Spleen (tissue), 7 donors: ENCODE results near the gene MYH10.

Experiments
- POLR2A ChIP-seq, 3 donors: fragments of 450-650 bp; IDR thresholded peaks; one replicate each; pipeline ENCODE4 v1.5.1; 2017; ENCODE audit warnings: antibody characterized with exemption in 3 of 3, mild to moderate bottlenecking in 1 of 3
- TF ChIP-seq, protein P1 (sequence below), 11 experiments: fragments of 200-600 bp in 7 of 11; fragments of 450-650 bp in 4 of 11; sonication (generic) in 4 of 11; IDR thresholded peaks in 8 of 11; conservative IDR thresholded peaks in 3 of 11; 1 replicate in 7 of 11; 2 replicates in 4 of 11; pipeline versions ENCODE4 v1.4.0 to v1.8.0; 2016 to 2021; ENCODE audit warnings: antibody characterized with exemption in 11 of 11, inconsistent platforms in 4 of 11, mild to moderate bottlenecking in 1 of 11
- donor health status: DM: no; HTN: no; CAD: no; lungs with moderate emphysema.
- donor health status: DM: no; HTN: no; CAD: no.
- donor health status: DM: no; HTN: no; CAD: no.

DNA sequence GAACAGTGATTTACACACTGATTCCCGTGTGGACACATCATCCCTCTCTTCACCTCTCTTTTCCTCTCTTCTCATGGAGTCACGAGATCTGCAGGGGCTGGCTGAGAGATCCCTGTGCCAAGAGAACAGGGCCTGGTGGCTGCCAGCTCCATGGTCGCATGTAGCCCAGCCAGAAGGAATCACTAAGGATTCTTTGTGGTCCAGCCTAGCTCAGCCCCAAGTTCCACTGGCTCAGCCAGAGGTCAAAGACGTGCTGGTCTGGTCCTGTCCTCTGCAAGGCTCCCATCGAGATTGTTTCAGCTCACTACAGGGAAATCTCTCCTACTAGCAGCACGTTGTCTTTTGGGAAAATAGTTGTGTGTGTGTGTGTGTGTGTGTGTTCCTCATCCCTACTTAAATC, 128.4 kb downstream of the MYH10 start:
- TF ChIP-seq, protein P1, sequence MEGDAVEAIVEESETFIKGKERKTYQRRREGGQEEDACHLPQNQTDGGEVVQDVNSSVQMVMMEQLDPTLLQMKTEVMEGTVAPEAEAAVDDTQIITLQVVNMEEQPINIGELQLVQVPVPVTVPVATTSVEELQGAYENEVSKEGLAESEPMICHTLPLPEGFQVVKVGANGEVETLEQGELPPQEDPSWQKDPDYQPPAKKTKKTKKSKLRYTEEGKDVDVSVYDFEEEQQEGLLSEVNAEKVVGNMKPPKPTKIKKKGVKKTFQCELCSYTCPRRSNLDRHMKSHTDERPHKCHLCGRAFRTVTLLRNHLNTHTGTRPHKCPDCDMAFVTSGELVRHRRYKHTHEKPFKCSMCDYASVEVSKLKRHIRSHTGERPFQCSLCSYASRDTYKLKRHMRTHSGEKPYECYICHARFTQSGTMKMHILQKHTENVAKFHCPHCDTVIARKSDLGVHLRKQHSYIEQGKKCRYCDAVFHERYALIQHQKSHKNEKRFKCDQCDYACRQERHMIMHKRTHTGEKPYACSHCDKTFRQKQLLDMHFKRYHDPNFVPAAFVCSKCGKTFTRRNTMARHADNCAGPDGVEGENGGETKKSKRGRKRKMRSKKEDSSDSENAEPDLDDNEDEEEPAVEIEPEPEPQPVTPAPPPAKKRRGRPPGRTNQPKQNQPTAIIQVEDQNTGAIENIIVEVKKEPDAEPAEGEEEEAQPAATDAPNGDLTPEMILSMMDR (IDR thresholded peaks at IDR 0.05 in 8 of 11, conservative IDR thresholded peaks at IDR 0.05 in 3 of 11) = no peak
- TF ChIP-seq POLR2A (IDR thresholded peaks at IDR 0.05) = no peak
